Measurements from ENCODE around the gene GOLGA6D.
A peak's percentile ranks its signal among the peaks of the same experiment; 100 is the strongest.
"Not testable (repeated sequence)": the region's sequence is repeated elsewhere in the genome, so short reads cannot be mapped to it uniquely, and the experiment has no call there.

Gene GOLGA6D

GRCh38 chr15:75293660-75294059, 11.0 kb downstream of the GOLGA6D start:
- not testable (repeated sequence) for DNase-seq

GRCh38 chr15:75298541-75299310, 16.1 kb downstream of the GOLGA6D start:
- DNase-seq, result not testable (repeated sequence)

GRCh38 chr15:75299311-75299688, 16.7 kb downstream of the GOLGA6D start:
- peak; percentile 61 for DNase-seq

- not testable (repeated sequence) for DNase-seq
Measured at GRCh38 chr15:75300026-75300425, 17.4 kb downstream of the GOLGA6D start.

GRCh38 chr15:75302318-75302717, 19.7 kb downstream of the GOLGA6D start:
- no peak for DNase-seq

GRCh38 chr15:75302753-75303152, 20.1 kb downstream of the GOLGA6D start:
- DNase-seq, result not testable (repeated sequence)

GRCh38 chr15:75306188-75306587, 23.6 kb downstream of the GOLGA6D start:
- no peak for DNase-seq

GRCh38 chr15:75307778-75308390, 25.2 kb downstream of the GOLGA6D start:
- no peak for DNase-seq

GRCh38 chr15:75309711-75310110, 27.1 kb downstream of the GOLGA6D start:
- no peak for DNase-seq

- not testable (repeated sequence) for DNase-seq
Measured at GRCh38 chr15:75312548-75312947, 29.9 kb downstream of the GOLGA6D start.

- DNase-seq, result no peak
Measured at GRCh38 chr15:75313116-75313845, 30.6 kb downstream of the GOLGA6D start.

- DNase-seq, result no peak
Measured at GRCh38 chr15:75314552-75315290, 32.1 kb downstream of the GOLGA6D start.

GRCh38 chr15:75319231-75319897, 36.7 kb downstream of the GOLGA6D start:
- not testable (repeated sequence) for DNase-seq

GRCh38 chr15:75321711-75322110, 39.1 kb downstream of the GOLGA6D start:
- no peak for DNase-seq

- no peak for DNase-seq
Measured at GRCh38 chr15:75325922-75326321, 43.3 kb downstream of the GOLGA6D start.

- no peak for DNase-seq
Measured at GRCh38 chr15:75327005-75327404, 44.4 kb downstream of the GOLGA6D start.

- no peak for DNase-seq
Measured at GRCh38 chr15:75327491-75327890, 44.9 kb downstream of the GOLGA6D start.

- DNase-seq, result no peak
Measured at GRCh38 chr15:75328493-75329314, 46.1 kb downstream of the GOLGA6D start.

GRCh38 chr15:75329571-75329970, 46.9 kb downstream of the GOLGA6D start:
- no peak for DNase-seq

- DNase-seq, result not testable (repeated sequence)
Measured at GRCh38 chr15:75332093-75332492, 49.5 kb downstream of the GOLGA6D start.

GRCh38 chr15:75333654-75334419, 51.2 kb downstream of the GOLGA6D start:
- not testable (repeated sequence) for DNase-seq
